ENCODE measurements around the gene CASP8. TPM values are rescaled to one million over a fixed set of nuclear protein-coding genes. Genes with fewer than 3 reads are reported as not detected.
"Not testable (repeated sequence)": the region's sequence is repeated elsewhere in the genome, so short reads cannot be mapped to it uniquely, and the experiment has no call there.

CASP8 gene
- total RNA-seq, 1 donor from 2014 or later, result 2.5 TPM

GRCh38 chr2:201285499-201285898 is 25.2 kb downstream of the CASP8 start:
- Mint-ChIP-seq H3K27ac (ENCODE audit: unreplicated experiment) (no peak overlapping the region), H3K9me3 (peaks cover 2% of the 10 kb centered on the region), H3K27me3 (ENCODE audit: low read depth) (no peaks in the 10 kb centered on the region), H3K36me3 (ENCODE audit: low read depth) (peaks cover 17% of the 10 kb centered on the region), H3K4me3 (no peak overlapping the region), H3K4me1 (no peaks in the 10 kb centered on the region)
- DNase-seq (ENCODE audit: low read depth, low spot score), result no peak
- no peak for TF ChIP-seq CTCF (conservative IDR thresholded peaks at IDR 0.05)

GRCh38 chr2:201290457-201291148 is 30.3 kb downstream of the CASP8 start:
- not testable (repeated sequence) for H3K4me3 Mint-ChIP-seq; H3K4me1 Mint-ChIP-seq; H3K9me3 Mint-ChIP-seq; DNase-seq (ENCODE audit: low read depth, low spot score); H3K27me3 Mint-ChIP-seq (ENCODE audit: low read depth); H3K27ac Mint-ChIP-seq (ENCODE audit: unreplicated experiment)
- H3K36me3 Mint-ChIP-seq (ENCODE audit: low read depth), result peaks cover 18% of the 10 kb centered on the region

- Mint-ChIP-seq H3K9me3 (no peaks in the 10 kb centered on the region), H3K36me3 (ENCODE audit: low read depth) (peaks cover 16% of the 10 kb centered on the region), H3K4me1 (no peaks in the 10 kb centered on the region), H3K4me3 (no peak overlapping the region), H3K27ac (ENCODE audit: unreplicated experiment) (no peak overlapping the region), H3K27me3 (ENCODE audit: low read depth) (no peaks in the 10 kb centered on the region)
- no peak for TF ChIP-seq CTCF (conservative IDR thresholded peaks at IDR 0.05)
- no peak for DNase-seq (ENCODE audit: low read depth, low spot score)
Measured at GRCh38 chr2:201298462-201299052, 38.2 kb downstream of the CASP8 start.

- not testable (repeated sequence) for H3K4me3 Mint-ChIP-seq; H3K27me3 Mint-ChIP-seq (ENCODE audit: low read depth); DNase-seq (ENCODE audit: low read depth, low spot score); H3K4me1 Mint-ChIP-seq; H3K27ac Mint-ChIP-seq (ENCODE audit: unreplicated experiment); H3K9me3 Mint-ChIP-seq
- peaks cover 16% of the 10 kb centered on the region for H3K36me3 Mint-ChIP-seq (ENCODE audit: low read depth)
Measured at GRCh38 chr2:201299929-201300328, 39.6 kb downstream of the CASP8 start.

GRCh38 chr2:201307876-201308275 is 47.5 kb downstream of the CASP8 start:
- TF ChIP-seq CTCF (conservative IDR thresholded peaks at IDR 0.05), result no peak

GRCh38 chr2:201308914-201309313 is 48.6 kb downstream of the CASP8 start:
- peaks cover 13% of the 10 kb centered on the region for H3K36me3 Mint-ChIP-seq (ENCODE audit: low read depth)
- H3K4me3 Mint-ChIP-seq, result no peak overlapping the region
- TF ChIP-seq CTCF (conservative IDR thresholded peaks at IDR 0.05), result no peak
- H3K4me1 Mint-ChIP-seq, result no peaks in the 10 kb centered on the region
- H3K9me3 Mint-ChIP-seq, result peaks cover 8% of the 10 kb centered on the region
- no peaks in the 10 kb centered on the region for H3K27me3 Mint-ChIP-seq (ENCODE audit: low read depth)
- no peak for DNase-seq (ENCODE audit: low read depth, low spot score)
- no peak overlapping the region for H3K27ac Mint-ChIP-seq (ENCODE audit: unreplicated experiment)

More at GRCh38 chr2:201307876-201308275, 47.5 kb downstream of the CASP8 start:
- no peaks in the 10 kb centered on the region for H3K27me3 Mint-ChIP-seq (ENCODE audit: low read depth)
- no peak overlapping the region for H3K4me3 Mint-ChIP-seq
- H3K27ac Mint-ChIP-seq (ENCODE audit: unreplicated experiment), result no peak overlapping the region
- H3K36me3 Mint-ChIP-seq (ENCODE audit: low read depth), result peaks cover 13% of the 10 kb centered on the region
- DNase-seq (ENCODE audit: low read depth, low spot score), result no peak
- peaks cover 8% of the 10 kb centered on the region for H3K9me3 Mint-ChIP-seq
- no peaks in the 10 kb centered on the region for H3K4me1 Mint-ChIP-seq
